DND-41 (cell line): Measurements from ENCODE around the gene AGAP2.

Experiments
- EZH2 ChIP-seq: IDR thresholded peaks from 3 replicates; pipeline ENCODE4 v1.6.1; 2012; ENCODE audit warnings: borderline replicate concordance, low read depth, mild to moderate bottlenecking, moderate library complexity, low read length, inconsistent platforms; ENCODE audit not compliant: severe bottlenecking
- TF ChIP-seq, protein P1 (sequence below): IDR thresholded peaks from 2 replicates; pipeline ENCODE4 v1.5.1; 2012; ENCODE audit warnings: borderline replicate concordance, low read length, moderate library complexity, mild to moderate bottlenecking; ENCODE audit not compliant: poor library complexity, severe bottlenecking; ENCODE audit errors: extremely low read depth

DNA sequence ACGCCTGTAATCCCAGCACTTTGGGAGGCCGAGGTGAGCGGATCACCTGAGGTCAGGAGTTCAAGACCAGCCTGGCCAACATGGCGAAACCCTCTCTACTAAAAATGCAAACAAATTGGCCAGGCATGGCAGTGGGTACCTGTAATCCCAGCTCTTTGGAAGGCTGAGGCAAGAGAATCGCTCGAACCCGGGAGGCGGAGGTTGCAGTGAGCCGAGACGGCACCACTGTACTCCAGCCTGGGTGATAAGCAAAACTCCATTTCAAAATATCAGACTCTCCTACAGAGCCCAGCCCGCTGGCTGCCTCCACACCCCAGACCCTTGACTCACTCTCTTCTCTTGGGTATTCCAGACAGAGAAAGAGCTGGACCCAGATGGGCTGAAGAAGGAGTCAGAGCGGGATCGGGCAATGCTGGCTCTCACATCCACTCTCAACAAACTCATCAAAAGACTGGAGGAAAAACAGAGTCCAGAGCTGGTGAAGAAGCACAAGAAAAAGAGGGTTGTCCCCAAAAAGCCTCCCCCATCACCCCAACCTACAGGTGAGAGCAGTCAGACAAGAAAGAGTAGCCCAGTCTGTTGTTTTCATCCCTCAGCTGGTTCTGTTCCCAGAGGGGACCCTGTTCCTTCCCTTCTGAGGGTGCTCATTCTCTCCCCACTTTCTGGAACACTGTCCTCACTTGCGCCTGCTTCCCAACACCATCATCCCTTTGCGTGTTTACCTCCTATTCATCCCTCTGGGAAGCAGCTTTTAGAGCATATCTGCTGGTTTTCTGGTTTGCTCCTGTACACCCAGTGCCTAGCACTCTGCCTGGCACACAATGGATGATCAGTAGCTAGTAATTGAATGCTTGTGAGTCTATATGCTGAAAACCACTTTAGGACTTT lies 19.7 kb downstream of the AGAP2 start:
- TF ChIP-seq, protein P1, sequence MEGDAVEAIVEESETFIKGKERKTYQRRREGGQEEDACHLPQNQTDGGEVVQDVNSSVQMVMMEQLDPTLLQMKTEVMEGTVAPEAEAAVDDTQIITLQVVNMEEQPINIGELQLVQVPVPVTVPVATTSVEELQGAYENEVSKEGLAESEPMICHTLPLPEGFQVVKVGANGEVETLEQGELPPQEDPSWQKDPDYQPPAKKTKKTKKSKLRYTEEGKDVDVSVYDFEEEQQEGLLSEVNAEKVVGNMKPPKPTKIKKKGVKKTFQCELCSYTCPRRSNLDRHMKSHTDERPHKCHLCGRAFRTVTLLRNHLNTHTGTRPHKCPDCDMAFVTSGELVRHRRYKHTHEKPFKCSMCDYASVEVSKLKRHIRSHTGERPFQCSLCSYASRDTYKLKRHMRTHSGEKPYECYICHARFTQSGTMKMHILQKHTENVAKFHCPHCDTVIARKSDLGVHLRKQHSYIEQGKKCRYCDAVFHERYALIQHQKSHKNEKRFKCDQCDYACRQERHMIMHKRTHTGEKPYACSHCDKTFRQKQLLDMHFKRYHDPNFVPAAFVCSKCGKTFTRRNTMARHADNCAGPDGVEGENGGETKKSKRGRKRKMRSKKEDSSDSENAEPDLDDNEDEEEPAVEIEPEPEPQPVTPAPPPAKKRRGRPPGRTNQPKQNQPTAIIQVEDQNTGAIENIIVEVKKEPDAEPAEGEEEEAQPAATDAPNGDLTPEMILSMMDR = no peak
- TF ChIP-seq EZH2 = no peak
